ENCODE measurements around the gene CALM3.

CALM3 gene

GRCh38 chr19:46614114-46614722 lies 13.1 kb downstream of the CALM3 start:
- H3K27me3 ChIP-seq (ENCODE audit: low read depth), result no peaks in the 10 kb centered on the region
- peak; percentile 68 to 93 for DNase-seq (ENCODE audit: low spot score in 2 of 2)
- peaks cover 3% of the 10 kb centered on the region for H3K4me1 ChIP-seq
- in situ Hi-C loops (cut with MboI; ENCODE audit: low sequenced_read_pairs), result loop anchor here (5.0 kb wide), 1 partner anchor 48 kb away; the partner anchor contains the start of gene DACT3
- peaks cover 8% of the 10 kb centered on the region for H3K36me3 ChIP-seq (replicated peaks)
- H3K9me3 ChIP-seq, result no peaks in the 10 kb centered on the region
- H3K4me3 ChIP-seq, result no peak overlapping the region

GRCh38 chr19:46615966-46616365 lies 14.8 kb downstream of the CALM3 start:
- in situ Hi-C loops (cut with MboI; ENCODE audit: low sequenced_read_pairs), result no loop called here
- Histone ChIP-seq H3K4me1 (peaks cover 3% of the 10 kb centered on the region), H3K4me3 (no peak overlapping the region), H3K27me3 (ENCODE audit: low read depth) (no peaks in the 10 kb centered on the region), H3K36me3 (replicated peaks) (no peaks in the 10 kb centered on the region; the same call in 1 of the 2 replicates), H3K9me3 (no peaks in the 10 kb centered on the region)
- DNase-seq (ENCODE audit: low spot score in 2 of 2), result no peak

GRCh38 chr19:46616631-46617322 lies 15.6 kb downstream of the CALM3 start:
- in situ Hi-C loops (cut with MboI; ENCODE audit: low sequenced_read_pairs), result no loop called here
- Histone ChIP-seq H3K9me3 (no peaks in the 10 kb centered on the region), H3K4me1 (peaks cover 3% of the 10 kb centered on the region), H3K27me3 (ENCODE audit: low read depth) (no peaks in the 10 kb centered on the region), H3K4me3 (no peak overlapping the region), H3K36me3 (replicated peaks) (no peaks in the 10 kb centered on the region)
- DNase-seq (ENCODE audit: low spot score in 2 of 2), result peak; percentile 33 to 79

- in situ Hi-C loops (cut with MboI; ENCODE audit: low sequenced_read_pairs), result no loop called here
Observed at GRCh38 chr19:46617601-46618000, 16.5 kb downstream of the CALM3 start.

GRCh38 chr19:46618670-46619231 lies 17.6 kb downstream of the CALM3 start:
- Histone ChIP-seq H3K27me3 (ENCODE audit: low read depth) (no peaks in the 10 kb centered on the region), H3K36me3 (replicated peaks) (no peaks in the 10 kb centered on the region), H3K9me3 (no peaks in the 10 kb centered on the region), H3K4me3 (no peak overlapping the region), H3K4me1 (peaks cover 3% of the 10 kb centered on the region)
- in situ Hi-C loops (cut with MboI; ENCODE audit: low sequenced_read_pairs), result no loop called here
- peak; percentile 60 to 62 for DNase-seq (ENCODE audit: low spot score in 2 of 2)

More at GRCh38 chr19:46617601-46618000, 16.5 kb downstream of the CALM3 start:
- H3K4me3 ChIP-seq, result no peak overlapping the region
- H3K9me3 ChIP-seq, result no peaks in the 10 kb centered on the region
- H3K36me3 ChIP-seq (replicated peaks), result no peaks in the 10 kb centered on the region
- peaks cover 3% of the 10 kb centered on the region for H3K4me1 ChIP-seq
- no peaks in the 10 kb centered on the region for H3K27me3 ChIP-seq (ENCODE audit: low read depth)
- DNase-seq (ENCODE audit: low spot score in 2 of 2), result no peak

GRCh38 chr19:46620267-46620666 lies 19.1 kb downstream of the CALM3 start:
- Histone ChIP-seq H3K9me3 (no peaks in the 10 kb centered on the region), H3K4me1 (peaks cover 3% of the 10 kb centered on the region), H3K27me3 (ENCODE audit: low read depth) (no peaks in the 10 kb centered on the region), H3K36me3 (replicated peaks) (no peaks in the 10 kb centered on the region), H3K4me3 (no peak overlapping the region)
- in situ Hi-C loops (cut with MboI; ENCODE audit: low sequenced_read_pairs), result no loop called here
- no peak for DNase-seq (ENCODE audit: low spot score in 2 of 2)

- no peak for DNase-seq (ENCODE audit: low spot score in 2 of 2)
- no peaks in the 10 kb centered on the region for H3K9me3 ChIP-seq
- no peaks in the 10 kb centered on the region for H3K27me3 ChIP-seq (ENCODE audit: low read depth)
- peaks cover 3% of the 10 kb centered on the region for H3K4me1 ChIP-seq
- in situ Hi-C loops (cut with MboI; ENCODE audit: low sequenced_read_pairs), result no loop called here
- no peaks in the 10 kb centered on the region for H3K36me3 ChIP-seq (replicated peaks)
- H3K4me3 ChIP-seq, result no peak overlapping the region
Observed at GRCh38 chr19:46620716-46621115, 19.6 kb downstream of the CALM3 start.

GRCh38 chr19:46621191-46622117 lies 20.3 kb downstream of the CALM3 start:
- H3K9me3 ChIP-seq, result no peaks in the 10 kb centered on the region

GRCh38 chr19:46622118-46622446 lies 21.0 kb downstream of the CALM3 start:
- Histone ChIP-seq H3K36me3 (replicated peaks) (no peaks in the 10 kb centered on the region), H3K9me3 (no peaks in the 10 kb centered on the region), H3K4me1 (peaks cover 3% of the 10 kb centered on the region), H3K27me3 (ENCODE audit: low read depth) (no peaks in the 10 kb centered on the region), H3K4me3 (no peak overlapping the region)
- in situ Hi-C loops (cut with MboI; ENCODE audit: low sequenced_read_pairs), result no loop called here
- DNase-seq (ENCODE audit: low spot score in 2 of 2), result no peak

More at GRCh38 chr19:46621191-46622117, 20.3 kb downstream of the CALM3 start:
- H3K4me1 ChIP-seq, result peaks cover 3% of the 10 kb centered on the region
- in situ Hi-C loops (cut with MboI; ENCODE audit: low sequenced_read_pairs), result no loop called here
- H3K36me3 ChIP-seq (replicated peaks), result no peaks in the 10 kb centered on the region
- H3K27me3 ChIP-seq (ENCODE audit: low read depth), result no peaks in the 10 kb centered on the region
- DNase-seq (ENCODE audit: low spot score in 2 of 2), result no peak
- H3K4me3 ChIP-seq, result no peak overlapping the region

- no peaks in the 10 kb centered on the region for H3K27me3 ChIP-seq (ENCODE audit: low read depth)
- H3K36me3 ChIP-seq (replicated peaks), result no peaks in the 10 kb centered on the region
- no peaks in the 10 kb centered on the region; the same call in 1 of the 2 replicates for H3K4me1 ChIP-seq
- H3K4me3 ChIP-seq, result no peak overlapping the region
- H3K9me3 ChIP-seq, result no peaks in the 10 kb centered on the region
- in situ Hi-C loops (cut with MboI; ENCODE audit: low sequenced_read_pairs), result no loop called here
- no peak for DNase-seq (ENCODE audit: low spot score in 2 of 2)
Observed at GRCh38 chr19:46623915-46624502, 22.9 kb downstream of the CALM3 start.

- Histone ChIP-seq H3K9me3 (no peaks in the 10 kb centered on the region), H3K4me1 (no peaks in the 10 kb centered on the region), H3K4me3 (no peak within 1 kb of the TSS), H3K36me3 (replicated peaks) (no peaks in the 10 kb centered on the region), H3K27me3 (ENCODE audit: low read depth) (no peaks in the 10 kb centered on the region)
- no peak for DNase-seq (ENCODE audit: low spot score in 2 of 2)
- in situ Hi-C loops (cut with MboI; ENCODE audit: low sequenced_read_pairs), result no loop called here
Observed at GRCh38 chr19:46624958-46625661, 24.0 kb downstream of the CALM3 start, which contains the start of gene PTGIR. PTGIR (minus strand) TSS chr19:46625089; CDS start chr19:46624225, 864 bp downstream.

- Histone ChIP-seq H3K4me1 (no peaks in the 10 kb centered on the region), H3K4me3 (no peak overlapping the region), H3K27me3 (ENCODE audit: low read depth) (no peaks in the 10 kb centered on the region), H3K36me3 (replicated peaks) (no peaks in the 10 kb centered on the region), H3K9me3 (no peaks in the 10 kb centered on the region)
- no peak for DNase-seq (ENCODE audit: low spot score in 2 of 2)
- in situ Hi-C loops (cut with MboI; ENCODE audit: low sequenced_read_pairs), result no loop called here
Observed at GRCh38 chr19:46625731-46626130, 24.6 kb downstream of the CALM3 start.

GRCh38 chr19:46626446-46626845 lies 25.3 kb downstream of the CALM3 start:
- Histone ChIP-seq H3K36me3 (replicated peaks) (no peaks in the 10 kb centered on the region), H3K9me3 (no peaks in the 10 kb centered on the region), H3K4me1 (no peaks in the 10 kb centered on the region), H3K27me3 (ENCODE audit: low read depth) (no peaks in the 10 kb centered on the region), H3K4me3 (no peak overlapping the region)
- in situ Hi-C loops (cut with MboI; ENCODE audit: low sequenced_read_pairs), result no loop called here
- DNase-seq (ENCODE audit: low spot score in 2 of 2), result no peak

Data from HAP-1 (cell line).